Endothelial cell of umbilical vein (primary cell): ENCODE measurements around the gene NPTX2. TPM values are rescaled to one million over a fixed set of nuclear protein-coding genes. Genes with fewer than 3 reads are reported as not detected.

Experiments used
- BruUV-seq: library from RNA; stranded (reverse); fragments of 400-500 nt; replicated peaks from 2 replicates; lab custom pipeline; 2021; lab: Mats Ljungman, UMichigan
- CTCF ChIA-PET: fragments of 300-600, 350-600 bp; sonication (Branson Sonifier 250); formaldehyde crosslinking; loops from one replicate; lab custom pipeline; 2021; ENCODE audit warnings: antibody characterized with exemption, inconsistent platforms; lab: Charles Lee
- POLR2A ChIA-PET: fragments of 300-600, 350-600 bp; sonication (Branson Sonifier 250); formaldehyde crosslinking; loops from one replicate; lab custom pipeline; 2021; ENCODE audit warnings: antibody characterized with exemption, inconsistent platforms; lab: Charles Lee
- DNase-seq: peaks from one replicate; pipeline ENCODE4 v3.0.0-alpha.2; 2011; ENCODE audit warnings: low read depth, low spot score
- FAIRE-seq: peaks from 2 replicates; lab custom pipeline; 2011; peaks lifted over from hg19 to GRCh38; lab: Jason Lieb, UNC
- H2AFZ ChIP-seq: 2 replicates; pipeline ENCODE4 v1.6.0; 2012; ENCODE audit warnings: low read depth, low read length, control low read depth, inconsistent platforms
- H3K27ac ChIP-seq: 2 replicates; pipeline ENCODE4 v1.5.1; 2011; ENCODE audit warnings: low read depth, mild to moderate bottlenecking, control low read depth, low read length, moderate library complexity; ENCODE audit not compliant: insufficient read depth
- H3K27me3 ChIP-seq, 2 experiments: 2 replicates each; pipeline versions ENCODE4 v1.6.0 to v1.6.1; 2011; ENCODE audit warnings: low read length in 2 of 2, mixed read lengths in 1 of 2; ENCODE audit not compliant: control insufficient read depth in 2 of 2, insufficient read depth in 2 of 2
- H3K36me3 ChIP-seq, 2 experiments: 2 replicates in 1 of 2; 3 replicates in 1 of 2; pipeline ENCODE4 v1.5.1; 2011; ENCODE audit warnings: low read length in 2 of 2, mild to moderate bottlenecking in 1 of 2, moderate library complexity in 1 of 2; ENCODE audit not compliant: control insufficient read depth in 2 of 2, insufficient read depth in 2 of 2; ENCODE audit errors: extremely low read depth in 1 of 2
- H3K4me1 ChIP-seq: 3 replicates; pipeline ENCODE4 v1.5.1; 2011; ENCODE audit warnings: mild to moderate bottlenecking, low read length; ENCODE audit not compliant: control insufficient read depth, insufficient read depth; ENCODE audit errors: extremely low read depth
- H3K4me2 ChIP-seq: 2 replicates; pipeline ENCODE4 v1.6.1; 2011; ENCODE audit warnings: low read length, control low read depth, mixed read lengths; ENCODE audit not compliant: insufficient read depth
- H3K4me3 ChIP-seq, 3 experiments: fragments of 200-600 bp in 1 of 3; sonication (generic), shearing (Covaris generic) in 1 of 3; replicated peaks in 1 of 3; 2 replicates each; pipeline ENCODE4 v1.5.1; 2011 to 2016; ENCODE audit warnings: control low read depth in 3 of 3, low read length in 3 of 3, mild to moderate bottlenecking in 2 of 3, inconsistent platforms in 1 of 3, low read depth in 1 of 3, moderate library complexity in 1 of 3; ENCODE audit not compliant: insufficient read depth in 1 of 3
- H3K79me2 ChIP-seq: 2 replicates; pipeline ENCODE4 v1.6.0; 2012; ENCODE audit warnings: low read length, inconsistent platforms; ENCODE audit not compliant: control insufficient read depth, insufficient read depth
- H3K9ac ChIP-seq: replicated peaks from 2 replicates; pipeline ENCODE3; 2011; ENCODE audit warnings: low read length, control low read depth; ENCODE audit not compliant: insufficient read depth; ENCODE audit errors: extremely low read depth
- H3K9me1 ChIP-seq: replicated peaks from 3 replicates; pipeline ENCODE4 v1.6.0; 2011; ENCODE audit warnings: mild to moderate bottlenecking, low read length; ENCODE audit not compliant: control insufficient read depth, insufficient read depth; ENCODE audit errors: extremely low read depth
- H3K9me3 ChIP-seq: replicated peaks from 2 replicates; pipeline ENCODE4 v1.5.1; 2012; ENCODE audit warnings: low read length, inconsistent platforms; ENCODE audit not compliant: control insufficient read depth, insufficient read depth
- H4K20me1 ChIP-seq: replicated peaks from 2 replicates; pipeline ENCODE3; 2011; ENCODE audit warnings: mild to moderate bottlenecking, low read length; ENCODE audit not compliant: control insufficient read depth, insufficient read depth; ENCODE audit errors: extremely low read depth
- CTCF ChIP-seq, 2 donors: IDR thresholded peaks; 1 replicate in 1 of 2; 2 replicates in 1 of 2; pipeline ENCODE4 v1.5.1; 2011; ENCODE audit warnings: low read length in 2 of 2, mild to moderate bottlenecking in 2 of 2, moderate library complexity in 2 of 2, control low read depth in 1 of 2, inconsistent platforms in 1 of 2, low read depth in 1 of 2; ENCODE audit not compliant: insufficient read depth in 1 of 2; ENCODE audit errors: extremely low read depth in 1 of 2
- EZH2 ChIP-seq: IDR thresholded peaks from 2 replicates; pipeline ENCODE4 v1.6.1; 2012; ENCODE audit warnings: borderline replicate concordance, low read depth, mild to moderate bottlenecking, moderate library complexity, low read length, inconsistent platforms; ENCODE audit not compliant: severe bottlenecking
- FOS ChIP-seq: IDR thresholded peaks from 2 replicates; pipeline ENCODE4 v1.6.1; 2011; ENCODE audit warnings: mild to moderate bottlenecking, low read length, moderate library complexity, borderline replicate concordance; ENCODE audit not compliant: insufficient read depth
- GATA2 ChIP-seq: IDR thresholded peaks from 2 replicates; pipeline ENCODE4 v1.7.0; 2011; ENCODE audit warnings: low read depth, mild to moderate bottlenecking, moderate library complexity, mixed read lengths, low read length; ENCODE audit not compliant: insufficient read length, insufficient read depth
- JUN ChIP-seq: IDR thresholded peaks from 2 replicates; pipeline ENCODE4 v1.6.1; 2011; ENCODE audit warnings: borderline replicate concordance, low read depth; ENCODE audit not compliant: insufficient read length, insufficient read depth
- MAX ChIP-seq: IDR thresholded peaks from 2 replicates; pipeline ENCODE4 v1.6.1; 2011; ENCODE audit not compliant: insufficient read depth, insufficient read length
- MYC ChIP-seq: IDR thresholded peaks from one replicate; pipeline ENCODE4 v1.6.1; 2011; ENCODE audit warnings: mild to moderate bottlenecking, low read depth, low read length
- POLR2A ChIP-seq: IDR thresholded peaks from 2 replicates; pipeline ENCODE4 v1.6.1; 2012; ENCODE audit warnings: low read depth, mild to moderate bottlenecking, control low read depth, low read length
- dilution Hi-C: fragments of 300-500 bp; cut with MboI; formaldehyde crosslinking; loops from one replicate; pipeline ENCODE4 v1.15.0; 2019; ENCODE audit warnings: low sequenced_read_pairs; ENCODE audit not compliant: extremely low pct_ligation_motif_present
- intact Hi-C: fragments of 100-400 bp; cut with micrococcal nuclease; formaldehyde crosslinking; loops from one replicate; pipeline ENCODE4 v1.10.0; 2022
- polyA plus RNA-seq, 4 experiments: library from polyadenylated mRNA; depleted of rRNA in 3 of 4; stranded (reverse) in 3 of 4; unstranded in 1 of 4; fragments of >200 nt; gene quantifications; 2 replicates each; pipeline versions ENCODE4 v1.2.1 to v1.2.3, GENCODE V29; 2011 to 2012; ENCODE audit warnings: missing spikeins in 1 of 4
- total RNA-seq: library from RNA; stranded (reverse); gene quantifications from 2 replicates; pipeline ENCODE4 v1.2.3, GENCODE V29; 2021

The NPTX2 gene
- total and polyA plus RNA-seq, 2 donors (not counting 3 experiments of a cell fraction or from before 2014, with no cell fraction given) = 0.15 to 0.53 TPM

- Histone ChIP-seq H3K79me2 (no peaks in the 10 kb centered on the region), H2AFZ (no peak overlapping the region), H3K9me3 (peaks cover 6% of the 10 kb centered on the region), H3K27ac (no peak overlapping the region), H3K9me1 (no peaks in the 10 kb centered on the region), H3K4me2 (no peak overlapping the region), H3K9ac (no peak overlapping the region), H3K36me3 (no peaks in the 10 kb centered on the region), H3K27me3 (no peaks in the 10 kb centered on the region), H3K4me1 (no peaks in the 10 kb centered on the region), H3K4me3 (no peak overlapping the region), H4K20me1 (no peaks in the 10 kb centered on the region)
- dilution Hi-C loops = no loop called here
- CTCF ChIA-PET = no interaction called here
- intact Hi-C loops = no loop called here
- FAIRE-seq (no peak), DNase-seq (no peak)
- POLR2A ChIA-PET = no interaction called here
- no peak for TF ChIP-seq EZH2
- no peak for TF ChIP-seq MYC
- no peak for TF ChIP-seq GATA2
- no peak for TF ChIP-seq CTCF (IDR thresholded peaks at IDR 0.05; ENCODE audit: extremely low read depth in 1 of 2, insufficient read depth in 1 of 2, low read depth in 1 of 2, low read length in 2 of 2)
- TF ChIP-seq JUN = no peak
- TF ChIP-seq POLR2A = no peak
- TF ChIP-seq FOS = no peak
- no peak for TF ChIP-seq MAX
- BruUV-seq = no TSS peak
Observed at GRCh38 chr7:98640375-98640774, 23.3 kb downstream of the NPTX2 start.
